K562 (cell line): Measurements from ENCODE around the gene SETD1B. TPM values are rescaled to one million over a fixed set of nuclear protein-coding genes. Genes with fewer than 3 reads are reported as not detected.
A peak's percentile ranks its signal among the peaks of the same experiment; 100 is the strongest.

Experiments used
- ASH1L ChIP-seq: fragments of 450-650 bp; IDR thresholded peaks from 2 replicates; pipeline ENCODE4 v1.6.1; 2018; ENCODE audit warnings: borderline replicate concordance, mild to moderate bottlenecking, low read depth; ENCODE audit not compliant: partially characterized antibody
- CBFA2T3 ChIP-seq: fragments of 450-650 bp; IDR thresholded peaks from 2 replicates; pipeline ENCODE4 v1.6.1; 2017
- CC2D1A ChIP-seq: fragments of 450-650 bp; IDR thresholded peaks from 2 replicates; pipeline ENCODE4 v1.6.1; 2017; ENCODE audit warnings: mild to moderate bottlenecking
- CREM ChIP-seq: IDR thresholded peaks from 2 replicates; pipeline ENCODE4 v1.6.1; 2014; ENCODE audit warnings: antibody characterized with exemption, low read depth
- EHMT2 ChIP-seq: fragments of 450-650 bp; IDR thresholded peaks from 2 replicates; pipeline ENCODE4 v1.6.1; 2018; ENCODE audit warnings: antibody characterized with exemption
- IRF2 ChIP-seq: sonication (generic); formaldehyde crosslinking; IDR thresholded peaks from 2 replicates; pipeline ENCODE4 v1.8.1; 2022; ENCODE audit warnings: mild to moderate bottlenecking, missing genetic modification reagents
- KDM2B ChIP-seq: fragments of 250-450 bp; sonication (Bioruptor Pico); IDR thresholded peaks from 2 replicates; pipeline ENCODE4 v1.8.0; 2021; ENCODE audit warnings: mild to moderate bottlenecking, moderate library complexity
- L3MBTL2 ChIP-seq: fragments of 450-650 bp; IDR thresholded peaks from 2 replicates; pipeline ENCODE4 v1.6.1; 2016; ENCODE audit warnings: mild to moderate bottlenecking, moderate library complexity
- SMAD4 ChIP-seq: fragments of 250-450 bp; sonication (Bioruptor Pico); conservative IDR thresholded peaks from 2 replicates; pipeline ENCODE4 v1.8.0; 2021; ENCODE audit warnings: inconsistent platforms, mild to moderate bottlenecking, moderate library complexity
- SMARCA4 ChIP-seq: fragments of 450-650 bp; IDR thresholded peaks from 2 replicates; pipeline ENCODE4 v1.6.1; 2016
- ZNF431 ChIP-seq: sonication (generic); formaldehyde crosslinking; IDR thresholded peaks from 2 replicates; pipeline ENCODE4 v1.8.0; 2022; ENCODE audit warnings: mild to moderate bottlenecking, missing genetic modification reagents
- ZNF609 ChIP-seq: sonication (generic); formaldehyde crosslinking; IDR thresholded peaks from 2 replicates; pipeline ENCODE4 v1.8.1; 2023; ENCODE audit warnings: missing genetic modification reagents, mild to moderate bottlenecking, borderline replicate concordance
- polyA plus RNA-seq, 8 experiments: library from polyadenylated mRNA; depleted of rRNA in 4 of 8; stranded (reverse) in 5 of 8; unstranded in 3 of 8; fragments of >200 nt; fragmentation: Nextera tagmentation in 2 of 8; fragmentation: Illumina TruSeq in 1 of 8; extraction: Ambion mirVana in 2 of 8; extraction: Trizol in 1 of 8; gene quantifications; 2 replicates each; pipeline versions ENCODE4 v1.2.1 to v1.2.3, GENCODE V29; 2011 to 2014; ENCODE audit warnings: inconsistent platforms in 1 of 8, missing spikeins in 1 of 8
- total RNA-seq, 7 experiments: library from RNA; depleted of rRNA in 6 of 7; stranded (reverse); fragments of >200 nt in 6 of 7; fragmentation: Illumina TruSeq in 2 of 7; extraction: Trizol in 2 of 7; gene quantifications; 2 replicates each; pipeline versions ENCODE4 v1.2.1 to v1.2.3, GENCODE V29; 2011 to 2021; ENCODE audit warnings: low replicate concordance in 1 of 7
- TF ChIP-seq, protein P1 (sequence below): fragments of 200-600 bp; sonication (generic); IDR thresholded peaks from one replicate; pipeline ENCODE4 v1.6.1; 2012; ENCODE audit warnings: mild to moderate bottlenecking, low read depth, low read length, inconsistent platforms

Gene SETD1B
- total and polyA plus RNA-seq, 9 of the 15 experiments (the other 6 are each of a cell fraction or from before 2014, with no cell fraction given): 0.48 to 26.6 (median 2.3) TPM

DNA sequence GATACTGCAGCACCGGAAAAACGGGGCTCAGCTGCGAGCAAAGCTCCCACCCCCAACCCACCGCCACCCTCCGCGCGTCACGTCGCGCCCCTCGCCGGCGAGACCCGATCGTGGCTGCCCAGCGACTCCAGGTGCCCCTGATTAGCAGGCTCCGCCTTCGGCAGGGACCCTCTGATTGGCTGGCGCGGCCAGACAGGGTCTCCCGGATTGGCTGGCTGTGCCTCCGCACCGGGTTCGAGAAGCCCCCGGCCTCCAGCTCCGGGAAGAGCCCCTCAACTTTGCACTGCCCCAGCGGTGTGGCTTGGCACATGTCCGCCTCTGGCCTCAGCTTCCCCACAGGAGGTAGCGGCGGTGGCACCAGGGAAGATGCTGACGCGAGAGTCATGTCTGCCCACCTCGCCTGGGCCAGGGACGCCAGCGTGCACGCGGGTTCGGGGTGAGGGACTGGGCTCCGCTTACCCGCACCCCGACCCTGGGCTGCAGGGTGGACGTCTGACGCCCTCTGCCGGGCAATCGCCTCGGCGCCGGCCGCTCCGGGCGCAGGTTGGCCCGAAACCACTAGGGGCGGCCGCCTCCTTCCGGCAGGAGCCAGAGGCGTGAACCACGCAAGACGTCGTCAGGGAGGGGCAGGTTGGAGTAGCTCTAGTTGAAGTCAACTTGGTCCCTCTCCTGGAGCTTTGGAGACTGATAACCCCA lies 9.8 kb upstream of the SETD1B start (continued):
- TF ChIP-seq EHMT2: no peak
- TF ChIP-seq SMAD4: peak; percentile 75
- TF ChIP-seq CREM: peak; percentile 87
- TF ChIP-seq SMARCA4: no peak
- TF ChIP-seq CBFA2T3: no peak
- TF ChIP-seq IRF2 (CRISPR knock-in tag): no peak
- peak; percentile 74; the same call in 1 of the 2 replicates for TF ChIP-seq ZNF431 (CRISPR knock-in tag)
- TF ChIP-seq, protein P1, sequence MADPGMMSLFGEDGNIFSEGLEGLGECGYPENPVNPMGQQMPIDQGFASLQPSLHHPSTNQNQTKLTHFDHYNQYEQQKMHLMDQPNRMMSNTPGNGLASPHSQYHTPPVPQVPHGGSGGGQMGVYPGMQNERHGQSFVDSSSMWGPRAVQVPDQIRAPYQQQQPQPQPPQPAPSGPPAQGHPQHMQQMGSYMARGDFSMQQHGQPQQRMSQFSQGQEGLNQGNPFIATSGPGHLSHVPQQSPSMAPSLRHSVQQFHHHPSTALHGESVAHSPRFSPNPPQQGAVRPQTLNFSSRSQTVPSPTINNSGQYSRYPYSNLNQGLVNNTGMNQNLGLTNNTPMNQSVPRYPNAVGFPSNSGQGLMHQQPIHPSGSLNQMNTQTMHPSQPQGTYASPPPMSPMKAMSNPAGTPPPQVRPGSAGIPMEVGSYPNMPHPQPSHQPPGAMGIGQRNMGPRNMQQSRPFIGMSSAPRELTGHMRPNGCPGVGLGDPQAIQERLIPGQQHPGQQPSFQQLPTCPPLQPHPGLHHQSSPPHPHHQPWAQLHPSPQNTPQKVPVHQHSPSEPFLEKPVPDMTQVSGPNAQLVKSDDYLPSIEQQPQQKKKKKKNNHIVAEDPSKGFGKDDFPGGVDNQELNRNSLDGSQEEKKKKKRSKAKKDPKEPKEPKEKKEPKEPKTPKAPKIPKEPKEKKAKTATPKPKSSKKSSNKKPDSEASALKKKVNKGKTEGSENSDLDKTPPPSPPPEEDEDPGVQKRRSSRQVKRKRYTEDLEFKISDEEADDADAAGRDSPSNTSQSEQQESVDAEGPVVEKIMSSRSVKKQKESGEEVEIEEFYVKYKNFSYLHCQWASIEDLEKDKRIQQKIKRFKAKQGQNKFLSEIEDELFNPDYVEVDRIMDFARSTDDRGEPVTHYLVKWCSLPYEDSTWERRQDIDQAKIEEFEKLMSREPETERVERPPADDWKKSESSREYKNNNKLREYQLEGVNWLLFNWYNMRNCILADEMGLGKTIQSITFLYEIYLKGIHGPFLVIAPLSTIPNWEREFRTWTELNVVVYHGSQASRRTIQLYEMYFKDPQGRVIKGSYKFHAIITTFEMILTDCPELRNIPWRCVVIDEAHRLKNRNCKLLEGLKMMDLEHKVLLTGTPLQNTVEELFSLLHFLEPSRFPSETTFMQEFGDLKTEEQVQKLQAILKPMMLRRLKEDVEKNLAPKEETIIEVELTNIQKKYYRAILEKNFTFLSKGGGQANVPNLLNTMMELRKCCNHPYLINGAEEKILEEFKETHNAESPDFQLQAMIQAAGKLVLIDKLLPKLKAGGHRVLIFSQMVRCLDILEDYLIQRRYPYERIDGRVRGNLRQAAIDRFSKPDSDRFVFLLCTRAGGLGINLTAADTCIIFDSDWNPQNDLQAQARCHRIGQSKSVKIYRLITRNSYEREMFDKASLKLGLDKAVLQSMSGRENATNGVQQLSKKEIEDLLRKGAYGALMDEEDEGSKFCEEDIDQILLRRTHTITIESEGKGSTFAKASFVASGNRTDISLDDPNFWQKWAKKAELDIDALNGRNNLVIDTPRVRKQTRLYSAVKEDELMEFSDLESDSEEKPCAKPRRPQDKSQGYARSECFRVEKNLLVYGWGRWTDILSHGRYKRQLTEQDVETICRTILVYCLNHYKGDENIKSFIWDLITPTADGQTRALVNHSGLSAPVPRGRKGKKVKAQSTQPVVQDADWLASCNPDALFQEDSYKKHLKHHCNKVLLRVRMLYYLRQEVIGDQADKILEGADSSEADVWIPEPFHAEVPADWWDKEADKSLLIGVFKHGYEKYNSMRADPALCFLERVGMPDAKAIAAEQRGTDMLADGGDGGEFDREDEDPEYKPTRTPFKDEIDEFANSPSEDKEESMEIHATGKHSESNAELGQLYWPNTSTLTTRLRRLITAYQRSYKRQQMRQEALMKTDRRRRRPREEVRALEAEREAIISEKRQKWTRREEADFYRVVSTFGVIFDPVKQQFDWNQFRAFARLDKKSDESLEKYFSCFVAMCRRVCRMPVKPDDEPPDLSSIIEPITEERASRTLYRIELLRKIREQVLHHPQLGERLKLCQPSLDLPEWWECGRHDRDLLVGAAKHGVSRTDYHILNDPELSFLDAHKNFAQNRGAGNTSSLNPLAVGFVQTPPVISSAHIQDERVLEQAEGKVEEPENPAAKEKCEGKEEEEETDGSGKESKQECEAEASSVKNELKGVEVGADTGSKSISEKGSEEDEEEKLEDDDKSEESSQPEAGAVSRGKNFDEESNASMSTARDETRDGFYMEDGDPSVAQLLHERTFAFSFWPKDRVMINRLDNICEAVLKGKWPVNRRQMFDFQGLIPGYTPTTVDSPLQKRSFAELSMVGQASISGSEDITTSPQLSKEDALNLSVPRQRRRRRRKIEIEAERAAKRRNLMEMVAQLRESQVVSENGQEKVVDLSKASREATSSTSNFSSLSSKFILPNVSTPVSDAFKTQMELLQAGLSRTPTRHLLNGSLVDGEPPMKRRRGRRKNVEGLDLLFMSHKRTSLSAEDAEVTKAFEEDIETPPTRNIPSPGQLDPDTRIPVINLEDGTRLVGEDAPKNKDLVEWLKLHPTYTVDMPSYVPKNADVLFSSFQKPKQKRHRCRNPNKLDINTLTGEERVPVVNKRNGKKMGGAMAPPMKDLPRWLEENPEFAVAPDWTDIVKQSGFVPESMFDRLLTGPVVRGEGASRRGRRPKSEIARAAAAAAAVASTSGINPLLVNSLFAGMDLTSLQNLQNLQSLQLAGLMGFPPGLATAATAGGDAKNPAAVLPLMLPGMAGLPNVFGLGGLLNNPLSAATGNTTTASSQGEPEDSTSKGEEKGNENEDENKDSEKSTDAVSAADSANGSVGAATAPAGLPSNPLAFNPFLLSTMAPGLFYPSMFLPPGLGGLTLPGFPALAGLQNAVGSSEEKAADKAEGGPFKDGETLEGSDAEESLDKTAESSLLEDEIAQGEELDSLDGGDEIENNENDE: no peak
- 0 out of 2 replicates have a peak, but pooled peaks have one; percentile 25 for TF ChIP-seq KDM2B (CRISPR knock-in tag)
- TF ChIP-seq L3MBTL2: peak; percentile 97
- TF ChIP-seq ZNF609: 0 out of 2 replicates have a peak, but pooled peaks have one; percentile 8
- no peak for TF ChIP-seq ASH1L
- peak; percentile 64; the same call in 1 of the 2 replicates for TF ChIP-seq CC2D1A
